Caco-2 (cell line): ENCODE results near the gene RHOBTB1. TPM values are rescaled to one million over a fixed set of nuclear protein-coding genes. Genes with fewer than 3 reads are reported as not detected.

Source experiments
- BruUV-seq: library from RNA; stranded (reverse); fragments of 400-500 nt; replicated peaks from 2 replicates; lab custom pipeline; 2021; lab: Mats Ljungman, UMichigan
- CTCF ChIA-PET: fragments of 300-600 bp; sonication (Branson Sonifier 250); formaldehyde crosslinking; loops from one replicate; lab custom pipeline; 2022; ENCODE audit warnings: antibody characterized with exemption; lab: Charles Lee
- POLR2A ChIA-PET: fragments of 300-600 bp; sonication (Branson Sonifier 250); formaldehyde crosslinking; loops from one replicate; lab custom pipeline; 2022; ENCODE audit warnings: antibody characterized with exemption; lab: Charles Lee
- DNase-seq, 2 experiments: peaks; one replicate each; pipeline versions ENCODE4 v3.0.0 to v3.0.0-alpha.2; 2020 to 2022
- H3K27me3 ChIP-seq: replicated peaks from 2 replicates; pipeline ENCODE4 v1.6.0; 2011; ENCODE audit warnings: low read length; ENCODE audit not compliant: control insufficient read depth, insufficient read depth
- H3K36me3 ChIP-seq: 2 replicates; pipeline ENCODE4 v1.5.1; 2011; ENCODE audit warnings: low read length; ENCODE audit not compliant: control insufficient read depth, insufficient read depth
- H3K4me1 ChIP-seq: fragments of 250-450 bp; sonication (Bioruptor Pico); 2 replicates; pipeline ENCODE4 v1.5.1; 2020; ENCODE audit warnings: mild to moderate bottlenecking
- H3K4me3 ChIP-seq: 2 replicates; pipeline ENCODE4 v1.5.1; 2011; ENCODE audit warnings: low read depth, mild to moderate bottlenecking, control low read depth, low read length
- H3K9me3 ChIP-seq: fragments of 250-450 bp; sonication (Bioruptor Pico); 2 replicates; pipeline ENCODE4 v1.5.1; 2020; ENCODE audit warnings: mild to moderate bottlenecking, moderate library complexity
- H3K27ac Mint-ChIP-seq: one replicate; pipeline ENCODE4 v1.8.0; 2022; ENCODE audit warnings: mixed read lengths; ENCODE audit not compliant: unreplicated experiment
- H3K27me3 Mint-ChIP-seq: one replicate; pipeline ENCODE4 v1.8.0; 2022; ENCODE audit warnings: mixed read lengths; ENCODE audit not compliant: insufficient read depth, unreplicated experiment
- H3K36me3 Mint-ChIP-seq: one replicate; pipeline ENCODE4 v1.8.0; 2022; ENCODE audit warnings: mild to moderate bottlenecking, mixed read lengths; ENCODE audit not compliant: insufficient read depth, unreplicated experiment
- H3K4me1 Mint-ChIP-seq: one replicate; pipeline ENCODE4 v1.8.0; 2022; ENCODE audit warnings: low read depth, mixed read lengths; ENCODE audit not compliant: unreplicated experiment
- H3K4me3 Mint-ChIP-seq: one replicate; pipeline ENCODE4 v1.8.0; 2022; ENCODE audit warnings: mild to moderate bottlenecking, moderate library complexity, mixed read lengths; ENCODE audit not compliant: unreplicated experiment
- H3K9me3 Mint-ChIP-seq: one replicate; pipeline ENCODE4 v1.8.0; 2022; ENCODE audit warnings: mixed read lengths; ENCODE audit not compliant: unreplicated experiment
- CTCF ChIP-seq, 2 experiments: fragments of 200-600 bp in 1 of 2; IDR thresholded peaks; 1 replicate in 1 of 2; 2 replicates in 1 of 2; pipeline versions ENCODE4 v1.5.1 to v1.8.0; 2011 to 2022; ENCODE audit warnings: antibody characterized with exemption in 1 of 2, control low read depth in 1 of 2, inconsistent platforms in 1 of 2, low read depth in 1 of 2, low read length in 1 of 2, mild to moderate bottlenecking in 1 of 2, moderate library complexity in 1 of 2; ENCODE audit not compliant: insufficient read depth in 1 of 2, severe bottlenecking in 1 of 2, unreplicated experiment in 1 of 2
- intact Hi-C: fragments of 100-400 bp; cut with micrococcal nuclease; formaldehyde crosslinking; loops from one replicate; pipeline ENCODE4 v1.10.0; 2022; ENCODE audit not compliant: unreplicated experiment
- total RNA-seq: library from RNA; stranded (reverse); gene quantifications from 2 replicates; pipeline ENCODE4 v1.2.3, GENCODE V29; 2022

The RHOBTB1 gene
- total RNA-seq, 1 experiment from 2014 or later, result 19.9 TPM

DNA sequence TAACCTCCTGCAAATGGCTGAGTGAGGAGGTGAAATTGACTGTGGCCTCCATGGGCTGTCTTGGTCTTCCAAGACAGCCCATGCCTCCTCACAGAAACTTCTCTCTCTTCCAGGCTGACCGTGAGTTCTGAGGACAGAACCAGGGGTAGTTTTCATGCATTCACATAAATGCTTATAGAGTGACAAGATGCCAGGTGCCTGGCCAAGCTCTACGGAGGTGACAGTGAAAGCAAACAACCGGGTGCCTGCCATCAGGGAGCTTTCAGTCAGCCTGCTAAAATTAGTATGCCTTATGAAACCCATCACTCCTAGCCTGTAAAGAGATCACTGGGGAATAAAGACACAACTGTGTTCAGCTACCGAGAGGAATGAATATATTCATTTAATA is 919 bp upstream of the RHOBTB1 start:
- no peak for TF ChIP-seq CTCF (IDR thresholded peaks at IDR 0.05; ENCODE audit: insufficient read depth in 1 of 2, low read depth in 1 of 2, low read length in 1 of 2, severe bottlenecking in 1 of 2, unreplicated experiment in 1 of 2)
- BruUV-seq, result no TSS peak
- no peaks in the 10 kb centered on the region for H3K4me1 Mint-ChIP-seq
- Histone ChIP-seq H3K9me3 (no peaks in the 10 kb centered on the region), H3K36me3 (no peaks in the 10 kb centered on the region), H3K4me3 (peak overlapping the region; percentile 67), H3K4me1 (peaks cover 6% of the 10 kb centered on the region), H3K27me3 (peaks cover 1% of the 10 kb centered on the region; the same call in 1 of the 2 replicates)
- POLR2A ChIA-PET, result interaction anchor here (0.5 kb wide), 1 partner anchor 104 kb away, joined by 3 read pairs; no protein-coding TSS in a partner anchor
- CTCF ChIA-PET, result no interaction called here
- peaks cover 26% of the 10 kb centered on the region for H3K27me3 Mint-ChIP-seq
- H3K4me3 Mint-ChIP-seq, result peak overlapping the region; percentile 82
- H3K9me3 Mint-ChIP-seq, result no peaks in the 10 kb centered on the region
- intact Hi-C loops, result loop anchor here (2.0 to 10.0 kb wide), 3 partner anchors 56 to 340 kb away; no protein-coding TSS in a partner anchor
- peak overlapping the region; percentile 80 for H3K27ac Mint-ChIP-seq
- no peak for DNase-seq
- no peaks in the 10 kb centered on the region for H3K36me3 Mint-ChIP-seq

DNA sequence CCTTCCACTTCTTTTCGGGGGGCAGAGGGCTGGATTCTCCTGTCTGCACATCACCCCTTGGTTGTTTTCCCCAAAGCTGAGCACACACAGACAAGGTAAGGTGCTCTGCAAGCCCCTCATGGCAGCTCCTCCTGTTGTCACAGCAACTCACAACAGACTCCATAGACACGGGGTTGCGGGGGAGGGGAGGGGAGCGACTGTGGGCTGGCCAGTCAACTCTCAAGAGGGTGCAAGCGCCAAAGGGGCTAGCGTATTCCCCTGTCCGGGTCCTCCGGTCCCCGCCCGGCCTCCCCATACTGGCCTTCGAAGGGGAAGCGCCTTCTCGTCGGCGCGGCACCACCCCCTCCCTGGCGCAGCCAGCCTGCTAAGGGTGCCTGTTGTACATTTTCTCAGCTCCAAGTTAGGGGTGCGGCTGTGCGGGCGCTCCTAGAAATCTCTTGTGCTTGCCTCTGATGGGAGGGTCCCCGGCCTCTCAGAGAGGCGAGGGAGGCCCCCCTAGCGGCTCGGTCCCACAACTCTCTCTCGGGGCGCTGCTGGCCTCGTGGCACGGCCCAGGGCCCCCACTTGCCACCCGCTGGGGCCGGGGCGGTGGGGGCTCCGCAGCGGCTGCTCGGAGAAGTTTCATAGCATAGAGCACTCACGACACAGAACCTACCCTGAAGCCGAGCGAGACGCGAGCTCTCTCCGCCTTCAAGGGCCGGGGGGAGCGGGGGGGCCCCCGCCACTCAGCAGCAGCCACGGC is 498 bp downstream of the RHOBTB1 start:
- BruUV-seq, result no TSS peak
- peak overlapping the region; percentile 65 for H3K27ac Mint-ChIP-seq
- H3K4me1 ChIP-seq, result peaks cover 6% of the 10 kb centered on the region
- intact Hi-C loops, result loop anchor here (1.0 to 10.0 kb wide), 4 partner anchors 57 to 341 kb away; no protein-coding TSS in a partner anchor
- H3K27me3 ChIP-seq, result peaks cover 1% of the 10 kb centered on the region; the same call in 1 of the 2 replicates
- H3K36me3 ChIP-seq, result no peaks in the 10 kb centered on the region
- no peak for TF ChIP-seq CTCF (IDR thresholded peaks at IDR 0.05; ENCODE audit: insufficient read depth in 1 of 2, low read depth in 1 of 2, low read length in 1 of 2, severe bottlenecking in 1 of 2, unreplicated experiment in 1 of 2)
- H3K4me3 Mint-ChIP-seq, result peak overlapping the region; percentile 82
- peak; percentile 53 to 58 for DNase-seq
- no peaks in the 10 kb centered on the region for H3K9me3 ChIP-seq
- H3K36me3 Mint-ChIP-seq, result no peaks in the 10 kb centered on the region
- H3K9me3 Mint-ChIP-seq, result no peaks in the 10 kb centered on the region
- ChIA-PET POLR2A (interaction anchor here (0.6 to 0.8 kb wide), 2 partner anchors 165 to 894 kb away, joined by 4 to 6 read pairs; partner anchors contain the start of gene CDK1), CTCF (interaction anchor here (0.6 kb wide), 4 partner anchors 10 to 276 kb away, joined by 3 to 5 read pairs (median 4); no protein-coding TSS in a partner anchor)
- peak overlapping the region; percentile 67 for H3K4me3 ChIP-seq
- no peaks in the 10 kb centered on the region for H3K4me1 Mint-ChIP-seq
- H3K27me3 Mint-ChIP-seq, result peaks cover 28% of the 10 kb centered on the region

DNA sequence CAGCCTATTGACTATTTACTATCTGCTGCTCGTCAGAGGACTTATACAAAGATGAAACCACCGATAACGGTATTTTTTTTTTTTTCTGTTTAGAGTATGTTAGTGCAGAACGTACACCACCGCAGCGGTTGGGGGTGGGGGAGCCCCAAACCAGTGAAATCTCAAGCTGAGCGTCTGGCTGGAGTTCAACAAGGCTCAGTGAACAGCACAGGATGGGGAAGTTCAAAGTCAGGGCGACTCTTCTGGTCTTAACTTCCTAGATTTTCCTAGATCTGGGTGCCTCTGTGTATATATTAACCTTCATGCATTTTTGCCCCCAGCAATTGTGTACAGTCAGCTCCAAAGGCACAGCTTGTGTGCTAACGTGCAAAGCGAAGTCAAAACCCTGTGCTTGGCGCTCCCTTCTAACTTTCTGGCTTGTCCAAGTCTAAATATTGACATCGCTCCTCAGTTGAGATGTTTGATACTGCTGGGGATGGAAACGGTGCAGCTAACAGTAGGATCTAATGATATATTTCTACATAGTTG is 1.1 kb downstream of the RHOBTB1 start:
- CTCF ChIA-PET, result interaction anchor here (0.6 kb wide), 4 partner anchors 10 to 275 kb away, joined by 3 to 5 read pairs (median 4); no protein-coding TSS in a partner anchor
- peaks cover 6% of the 10 kb centered on the region for H3K4me1 ChIP-seq
- peak overlapping the region; percentile 82 for H3K4me3 Mint-ChIP-seq

More for the DNA sequence above, 1.1 kb downstream of the RHOBTB1 start:
- Mint-ChIP-seq H3K27ac (peak overlapping the region; percentile 65), H3K27me3 (peaks cover 24% of the 10 kb centered on the region), H3K9me3 (no peaks in the 10 kb centered on the region), H3K4me1 (no peaks in the 10 kb centered on the region), H3K36me3 (no peaks in the 10 kb centered on the region)
- H3K27me3 ChIP-seq, result peaks cover 1% of the 10 kb centered on the region; the same call in 1 of the 2 replicates
- H3K4me3 ChIP-seq, result peak overlapping the region; percentile 67
- TF ChIP-seq CTCF (IDR thresholded peaks at IDR 0.05; ENCODE audit: insufficient read depth in 1 of 2, low read depth in 1 of 2, low read length in 1 of 2, severe bottlenecking in 1 of 2, unreplicated experiment in 1 of 2), result no peak
- no peaks in the 10 kb centered on the region for H3K9me3 ChIP-seq
- intact Hi-C loops, result loop anchor here (1.0 to 10.0 kb wide), 3 partner anchors 61 to 342 kb away; no protein-coding TSS in a partner anchor
- no TSS peak for BruUV-seq
- DNase-seq, result peak in 1 of 2 experiments; percentile 22
- H3K36me3 ChIP-seq, result no peaks in the 10 kb centered on the region
- POLR2A ChIA-PET, result interaction anchor here (0.6 to 0.8 kb wide), 2 partner anchors 165 to 894 kb away, joined by 4 to 6 read pairs; partner anchors contain the start of gene CDK1
